SK-N-SH (cell line): ENCODE measurements around the gene TSSK2.

ENCODE experiments used
- CTCF ChIP-seq: fragments of 200-600 bp; sonication (generic); IDR thresholded peaks from 2 replicates; pipeline ENCODE4 v1.6.1; 2017; ENCODE audit warnings: antibody characterized with exemption, mild to moderate bottlenecking, moderate library complexity
- FOSL2 ChIP-seq: IDR thresholded peaks from 2 replicates; pipeline ENCODE4 v1.4.0; 2012; ENCODE audit warnings: low read depth, mild to moderate bottlenecking, moderate library complexity, borderline replicate concordance
- MAX ChIP-seq: IDR thresholded peaks from 2 replicates; pipeline ENCODE4 v1.4.0; 2012; ENCODE audit warnings: low read depth
- POLR2AphosphoS5 ChIP-seq: IDR thresholded peaks from 2 replicates; pipeline ENCODE4 v1.6.1; 2012; ENCODE audit warnings: low read depth, low read length
- RAD21 ChIP-seq: IDR thresholded peaks from 2 replicates; pipeline ENCODE4 v1.6.1; 2012; ENCODE audit warnings: mild to moderate bottlenecking, low read length
- SIN3A ChIP-seq: IDR thresholded peaks from 2 replicates; pipeline ENCODE4 v1.6.1; 2012; ENCODE audit warnings: low read depth, mild to moderate bottlenecking, low read length, moderate library complexity, borderline replicate concordance
- TF ChIP-seq, protein P1 (sequence below): IDR thresholded peaks from 2 replicates; pipeline ENCODE4; 2012

GRCh38 chr22:19146215-19146968 lies 15.3 kb downstream of the TSSK2 start:
- no peak for TF ChIP-seq CTCF
- TF ChIP-seq POLR2AphosphoS5, result no peak
- TF ChIP-seq, protein P1, sequence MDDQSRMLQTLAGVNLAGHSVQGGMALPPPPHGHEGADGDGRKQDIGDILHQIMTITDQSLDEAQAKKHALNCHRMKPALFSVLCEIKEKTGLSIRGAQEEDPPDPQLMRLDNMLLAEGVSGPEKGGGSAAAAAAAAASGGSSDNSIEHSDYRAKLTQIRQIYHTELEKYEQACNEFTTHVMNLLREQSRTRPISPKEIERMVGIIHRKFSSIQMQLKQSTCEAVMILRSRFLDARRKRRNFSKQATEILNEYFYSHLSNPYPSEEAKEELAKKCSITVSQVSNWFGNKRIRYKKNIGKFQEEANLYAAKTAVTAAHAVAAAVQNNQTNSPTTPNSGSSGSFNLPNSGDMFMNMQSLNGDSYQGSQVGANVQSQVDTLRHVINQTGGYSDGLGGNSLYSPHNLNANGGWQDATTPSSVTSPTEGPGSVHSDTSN, result no peak
- no peak for TF ChIP-seq RAD21
- TF ChIP-seq FOSL2, result no peak
- TF ChIP-seq MAX, result no peak
- no peak for TF ChIP-seq SIN3A
